ENCODE measurements around the gene FGF14.

The FGF14 gene

DNA sequence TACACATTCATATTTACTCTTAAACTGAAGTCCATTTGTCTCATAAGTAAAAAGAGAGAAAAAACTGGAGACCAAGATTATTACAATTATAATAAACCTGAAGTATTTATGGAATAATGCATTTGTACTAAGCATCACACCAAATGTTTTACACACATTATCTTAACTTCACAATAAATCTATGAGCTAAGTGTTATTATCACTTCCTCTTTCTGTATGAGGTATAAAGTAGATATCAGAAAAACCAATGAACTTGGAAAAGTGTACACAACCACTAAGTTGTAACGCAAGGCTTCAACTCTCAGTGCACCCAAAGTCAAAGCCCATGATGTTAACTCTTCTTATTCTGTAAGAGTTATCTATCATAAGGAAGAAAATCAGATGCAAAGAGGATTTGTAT is 274.7 kb downstream of the FGF14 start:
- ChIA-PET CTCF (no interaction called here), POLR2A (no interaction called here)
- no peak for TF ChIP-seq ZNF670 (tag by site-specific recombination; IDR thresholded peaks at IDR 0.05; ENCODE audit: low read depth)
- TF ChIP-seq ZNF10 (tag by site-specific recombination; IDR thresholded peaks at IDR 0.05) = no peak
- no peak for TF ChIP-seq ZNF155 (tag by site-specific recombination; IDR thresholded peaks at IDR 0.05)
- TF ChIP-seq ZNF239 (tag by site-specific recombination; IDR thresholded peaks at IDR 0.05) = no peak
- TF ChIP-seq ZNF610 (tag by site-specific recombination; IDR thresholded peaks at IDR 0.05; ENCODE audit: borderline replicate concordance) = no peak
- TF ChIP-seq ZNF133 (tag by site-specific recombination; IDR thresholded peaks at IDR 0.05) = no peak
- TF ChIP-seq, protein P1, sequence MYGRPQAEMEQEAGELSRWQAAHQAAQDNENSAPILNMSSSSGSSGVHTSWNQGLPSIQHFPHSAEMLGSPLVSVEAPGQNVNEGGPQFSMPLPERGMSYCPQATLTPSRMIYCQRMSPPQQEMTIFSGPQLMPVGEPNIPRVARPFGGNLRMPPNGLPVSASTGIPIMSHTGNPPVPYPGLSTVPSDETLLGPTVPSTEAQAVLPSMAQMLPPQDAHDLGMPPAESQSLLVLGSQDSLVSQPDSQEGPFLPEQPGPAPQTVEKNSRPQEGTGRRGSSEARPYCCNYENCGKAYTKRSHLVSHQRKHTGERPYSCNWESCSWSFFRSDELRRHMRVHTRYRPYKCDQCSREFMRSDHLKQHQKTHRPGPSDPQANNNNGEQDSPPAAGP (tag by site-specific recombination; IDR thresholded peaks at IDR 0.05) = no peak
- TF ChIP-seq ZNF354C (tag by site-specific recombination; IDR thresholded peaks at IDR 0.05; ENCODE audit: borderline replicate concordance, low read depth) = no peak
- no peak for TF ChIP-seq ZIC2 (tag by site-specific recombination; IDR thresholded peaks at IDR 0.05)
- no peak for TF ChIP-seq KLF10 (tag by site-specific recombination; IDR thresholded peaks at IDR 0.05)
- Histone ChIP-seq H3K27ac (ENCODE audit: extremely low read depth, low read depth, low read length) (no peak overlapping the region), H3K4me3 (ENCODE audit: low read depth, low read length) (no peak overlapping the region), H3K4me1 (ENCODE audit: control insufficient read depth, insufficient read depth, low read length) (no peaks in the 10 kb centered on the region), H3K9me3 (ENCODE audit: control insufficient read depth, insufficient read depth, low read depth, low read length) (no peaks in the 10 kb centered on the region), H3K36me3 (ENCODE audit: control insufficient read depth in 2 of 2, insufficient read depth in 1 of 2, low read length in 2 of 2) (no peaks in the 10 kb centered on the region)

DNA sequence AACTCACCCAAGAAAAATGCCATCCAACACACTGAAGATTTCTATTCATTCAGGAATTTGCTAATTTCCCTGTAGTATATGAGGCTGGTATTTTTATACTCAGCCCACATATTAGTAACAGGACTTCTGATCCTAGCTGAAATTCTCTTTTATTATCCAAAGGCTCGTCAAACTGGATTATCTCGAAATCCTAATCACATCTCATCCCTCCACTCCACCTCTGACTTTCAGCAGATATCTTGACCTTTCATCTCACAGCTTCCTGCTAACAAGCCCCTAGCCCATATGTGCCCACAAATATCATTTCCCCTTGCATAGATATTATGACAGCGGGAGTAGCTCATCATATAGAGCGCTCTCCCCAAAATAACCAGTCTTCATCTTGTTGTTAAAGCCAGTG is 279.7 kb downstream of the FGF14 start:
- no peaks in the 10 kb centered on the region for H3K36me3 ChIP-seq (ENCODE audit: control insufficient read depth in 2 of 2, insufficient read depth in 1 of 2, low read length in 2 of 2)
- no peaks in the 10 kb centered on the region for H3K9me3 ChIP-seq (ENCODE audit: control insufficient read depth, insufficient read depth, low read depth, low read length)
- ChIA-PET CTCF (no interaction called here), POLR2A (no interaction called here)
- no peak for TF ChIP-seq ZNF433 (tag by site-specific recombination; IDR thresholded peaks at IDR 0.05; ENCODE audit: low read depth)
- no peak for TF ChIP-seq ZBTB17 (tag by site-specific recombination; IDR thresholded peaks at IDR 0.05)
- TF ChIP-seq ZNF792 (tag by site-specific recombination; IDR thresholded peaks at IDR 0.05) = no peak
- TF ChIP-seq KLF8 (tag by site-specific recombination; IDR thresholded peaks at IDR 0.05) = no peak
- TF ChIP-seq ZSCAN30 (tag by site-specific recombination; IDR thresholded peaks at IDR 0.05) = no peak
- TF ChIP-seq, protein P2, sequence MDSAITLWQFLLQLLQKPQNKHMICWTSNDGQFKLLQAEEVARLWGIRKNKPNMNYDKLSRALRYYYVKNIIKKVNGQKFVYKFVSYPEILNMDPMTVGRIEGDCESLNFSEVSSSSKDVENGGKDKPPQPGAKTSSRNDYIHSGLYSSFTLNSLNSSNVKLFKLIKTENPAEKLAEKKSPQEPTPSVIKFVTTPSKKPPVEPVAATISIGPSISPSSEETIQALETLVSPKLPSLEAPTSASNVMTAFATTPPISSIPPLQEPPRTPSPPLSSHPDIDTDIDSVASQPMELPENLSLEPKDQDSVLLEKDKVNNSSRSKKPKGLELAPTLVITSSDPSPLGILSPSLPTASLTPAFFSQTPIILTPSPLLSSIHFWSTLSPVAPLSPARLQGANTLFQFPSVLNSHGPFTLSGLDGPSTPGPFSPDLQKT (IDR thresholded peaks at IDR 0.05; ENCODE audit: borderline replicate concordance, low read depth, low read length) = no peak
- TF ChIP-seq, protein P3, sequence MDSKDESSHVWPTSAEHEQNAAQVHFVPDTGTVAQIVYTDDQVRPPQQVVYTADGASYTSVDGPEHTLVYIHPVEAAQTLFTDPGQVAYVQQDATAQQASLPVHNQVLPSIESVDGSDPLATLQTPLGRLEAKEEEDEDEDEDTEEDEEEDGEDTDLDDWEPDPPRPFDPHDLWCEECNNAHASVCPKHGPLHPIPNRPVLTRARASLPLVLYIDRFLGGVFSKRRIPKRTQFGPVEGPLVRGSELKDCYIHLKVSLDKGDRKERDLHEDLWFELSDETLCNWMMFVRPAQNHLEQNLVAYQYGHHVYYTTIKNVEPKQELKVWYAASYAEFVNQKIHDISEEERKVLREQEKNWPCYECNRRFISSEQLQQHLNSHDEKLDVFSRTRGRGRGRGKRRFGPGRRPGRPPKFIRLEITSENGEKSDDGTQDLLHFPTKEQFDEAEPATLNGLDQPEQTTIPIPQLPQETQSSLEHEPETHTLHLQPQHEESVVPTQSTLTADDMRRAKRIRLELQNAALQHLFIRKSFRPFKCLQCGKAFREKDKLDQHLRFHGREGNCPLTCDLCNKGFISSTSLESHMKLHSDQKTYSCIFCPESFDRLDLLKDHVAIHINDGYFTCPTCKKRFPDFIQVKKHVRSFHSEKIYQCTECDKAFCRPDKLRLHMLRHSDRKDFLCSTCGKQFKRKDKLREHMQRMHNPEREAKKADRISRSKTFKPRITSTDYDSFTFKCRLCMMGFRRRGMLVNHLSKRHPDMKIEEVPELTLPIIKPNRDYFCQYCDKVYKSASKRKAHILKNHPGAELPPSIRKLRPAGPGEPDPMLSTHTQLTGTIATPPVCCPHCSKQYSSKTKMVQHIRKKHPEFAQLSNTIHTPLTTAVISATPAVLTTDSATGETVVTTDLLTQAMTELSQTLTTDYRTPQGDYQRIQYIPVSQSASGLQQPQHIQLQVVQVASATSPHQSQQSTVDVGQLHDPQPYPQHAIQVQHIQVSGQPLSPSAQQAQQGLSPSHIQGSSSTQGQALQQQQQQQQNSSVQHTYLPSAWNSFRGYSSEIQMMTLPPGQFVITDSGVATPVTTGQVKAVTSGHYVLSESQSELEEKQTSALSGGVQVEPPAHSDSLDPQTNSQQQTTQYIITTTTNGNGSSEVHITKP (tag by site-specific recombination; IDR thresholded peaks at IDR 0.05) = no peak
- no peak for TF ChIP-seq ZNF658 (tag by site-specific recombination; IDR thresholded peaks at IDR 0.05)
- no peaks in the 10 kb centered on the region for H3K4me1 ChIP-seq (ENCODE audit: control insufficient read depth, insufficient read depth, low read length)
- no peak overlapping the region for H3K27ac ChIP-seq (ENCODE audit: extremely low read depth, low read depth, low read length)
- no peak overlapping the region for H3K4me3 ChIP-seq (ENCODE audit: low read depth, low read length)
